BJ (cell line): ENCODE measurements around the gene LY6G5B. TPM values are rescaled to one million over a fixed set of nuclear protein-coding genes. Genes with fewer than 3 reads are reported as not detected.

ENCODE experiments used
- CTCF ChIA-PET: fragments of 350-600 bp; formaldehyde crosslinking; extraction: SDS; loops from one replicate; lab custom pipeline; 2021; ENCODE audit warnings: antibody characterized with exemption, inconsistent platforms; lab: Yijun Ruan, JAX
- POLR2A ChIA-PET: fragments of 300-600 bp; sonication (Branson Sonifier 250); formaldehyde crosslinking; extraction: SDS; loops from one replicate; lab custom pipeline; 2021; ENCODE audit warnings: antibody characterized with exemption; lab: Charles Lee
- DNase-seq: peaks from one replicate; pipeline ENCODE4 v3.0.0-alpha.2; 2011; ENCODE audit warnings: low read depth
- H3K27me3 ChIP-seq: 2 replicates; pipeline ENCODE4 v1.6.0; 2011; ENCODE audit warnings: low read length; ENCODE audit not compliant: control insufficient read depth, insufficient read depth
- H3K36me3 ChIP-seq: 2 replicates; pipeline ENCODE4 v1.5.1; 2011; ENCODE audit warnings: low read length; ENCODE audit not compliant: control insufficient read depth, insufficient read depth
- H3K4me3 ChIP-seq: 2 replicates; pipeline ENCODE4 v1.5.1; 2011; ENCODE audit warnings: low read depth, mild to moderate bottlenecking, control low read depth, low read length
- CTCF ChIP-seq: IDR thresholded peaks from 2 replicates; pipeline ENCODE4 v1.5.1; 2011; ENCODE audit warnings: low read depth, mild to moderate bottlenecking, control low read depth, inconsistent platforms, low read length, moderate library complexity; ENCODE audit not compliant: insufficient read depth
- polyA plus RNA-seq: library from polyadenylated mRNA; depleted of rRNA; stranded (reverse); fragments of >200 nt; gene quantifications from 2 replicates; pipeline ENCODE4 v1.2.3, GENCODE V29; 2011

The LY6G5B gene
- polyA plus RNA-seq, 1 experiment = 10.8 TPM

- CTCF ChIA-PET = no interaction called here
- POLR2A ChIA-PET = no interaction called here
- TF ChIP-seq CTCF = no peak
Observed at GRCh38 chr6:31657406-31658157, 12.2 kb upstream of the LY6G5B start.

GRCh38 chr6:31658158-31658688 lies 11.6 kb upstream of the LY6G5B start:
- Histone ChIP-seq H3K4me3 (no peak overlapping the region), H3K36me3 (peaks cover 8% of the 10 kb centered on the region), H3K27me3 (no peaks in the 10 kb centered on the region)
- ChIA-PET CTCF (no interaction called here), POLR2A (interaction anchor here (0.7 kb wide), 1 partner anchor 239 kb away, joined by 10 read pairs; the partner anchor contains the start of gene EHMT2)
- no peak for TF ChIP-seq CTCF
- DNase-seq = no peak

More at GRCh38 chr6:31657406-31658157, 12.2 kb upstream of the LY6G5B start:
- H3K36me3 ChIP-seq = peaks cover 8% of the 10 kb centered on the region
- H3K4me3 ChIP-seq = no peak overlapping the region
- DNase-seq = no peak
- H3K27me3 ChIP-seq = no peaks in the 10 kb centered on the region

GRCh38 chr6:31658983-31659648 lies 10.7 kb upstream of the LY6G5B start:
- ChIA-PET POLR2A (interaction anchor here (0.7 kb wide), 1 partner anchor 238 kb away, joined by 10 read pairs; the partner anchor contains the start of gene EHMT2), CTCF (no interaction called here)
- no peak for DNase-seq
- no peaks in the 10 kb centered on the region for H3K27me3 ChIP-seq
- H3K4me3 ChIP-seq = peak overlapping the region; percentile 59
- peaks cover 8% of the 10 kb centered on the region for H3K36me3 ChIP-seq
- TF ChIP-seq CTCF = no peak

GRCh38 chr6:31659649-31660380 lies 10.0 kb upstream of the LY6G5B start:
- TF ChIP-seq CTCF = no peak
- H3K36me3 ChIP-seq = peaks cover 8% of the 10 kb centered on the region
- peak overlapping the region; percentile 59 for H3K4me3 ChIP-seq
- no peaks in the 10 kb centered on the region for H3K27me3 ChIP-seq
- ChIA-PET POLR2A (interaction anchor here (0.5 to 0.7 kb wide), 2 partner anchors 23 to 147 kb away, joined by 3 read pairs; partner anchors contain the start of gene LSM2), CTCF (interaction anchor here (1.4 kb wide), 1 partner anchor 113 kb away, joined by 4 read pairs; the partner anchor contains the start of gene ATP6V1G2)
- DNase-seq = no peak
